Stimulated activated CD4-positive, alpha-beta T cell treated with anti-CD3 and anti-CD28 coated beads, TNF-alpha, amount 100 ng/mL, for 1 hour (primary cell): ENCODE data around the gene FCSK.

ENCODE experiments used
- DNase-seq, 3 donors: peaks; one replicate each; pipeline ENCODE4 v3.0.0-alpha.2; 2020; ENCODE audit warnings: low read depth in 3 of 3, low spot score in 1 of 3

The FCSK gene

DNA sequence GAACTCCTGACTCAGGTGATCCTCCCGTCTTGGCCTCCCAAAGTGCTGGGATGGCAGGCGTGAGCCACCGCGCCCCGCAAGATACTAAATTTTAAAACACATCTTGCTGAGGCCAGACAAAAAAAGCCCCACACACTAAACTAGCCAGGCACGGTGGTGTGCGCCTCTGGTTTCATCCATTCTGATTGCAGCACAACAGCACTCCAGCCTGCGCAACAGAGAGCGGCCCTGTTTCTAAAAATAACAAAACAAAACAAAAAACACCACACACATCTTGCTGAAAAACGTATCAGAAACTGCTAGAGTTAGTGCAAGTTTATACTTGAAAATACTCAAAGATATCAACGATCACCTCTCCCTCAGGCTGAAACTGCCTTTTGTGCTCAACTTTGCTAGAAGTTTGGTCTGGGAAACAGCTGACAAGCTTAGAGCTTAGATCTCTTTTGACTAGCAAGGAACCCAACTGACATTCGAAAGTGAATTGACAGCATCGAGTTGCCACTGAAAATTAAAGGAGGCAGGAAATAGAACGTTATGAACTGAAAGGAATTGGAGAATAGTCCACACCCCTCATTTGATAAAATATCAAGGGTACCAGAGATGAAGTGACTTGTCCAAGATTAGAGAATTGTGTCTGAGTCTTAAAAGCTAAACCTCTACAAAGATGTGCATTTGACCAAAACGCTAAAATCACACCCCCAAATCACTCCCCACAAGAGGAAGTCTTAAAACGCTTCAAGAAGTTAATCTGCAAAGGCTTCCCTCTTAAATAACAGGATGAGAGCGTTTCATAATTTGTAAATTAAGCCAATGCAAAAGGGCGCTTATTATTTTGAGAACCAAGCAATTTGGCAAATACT lies 68.1 kb downstream of the FCSK start:
- no peak for DNase-seq

DNA sequence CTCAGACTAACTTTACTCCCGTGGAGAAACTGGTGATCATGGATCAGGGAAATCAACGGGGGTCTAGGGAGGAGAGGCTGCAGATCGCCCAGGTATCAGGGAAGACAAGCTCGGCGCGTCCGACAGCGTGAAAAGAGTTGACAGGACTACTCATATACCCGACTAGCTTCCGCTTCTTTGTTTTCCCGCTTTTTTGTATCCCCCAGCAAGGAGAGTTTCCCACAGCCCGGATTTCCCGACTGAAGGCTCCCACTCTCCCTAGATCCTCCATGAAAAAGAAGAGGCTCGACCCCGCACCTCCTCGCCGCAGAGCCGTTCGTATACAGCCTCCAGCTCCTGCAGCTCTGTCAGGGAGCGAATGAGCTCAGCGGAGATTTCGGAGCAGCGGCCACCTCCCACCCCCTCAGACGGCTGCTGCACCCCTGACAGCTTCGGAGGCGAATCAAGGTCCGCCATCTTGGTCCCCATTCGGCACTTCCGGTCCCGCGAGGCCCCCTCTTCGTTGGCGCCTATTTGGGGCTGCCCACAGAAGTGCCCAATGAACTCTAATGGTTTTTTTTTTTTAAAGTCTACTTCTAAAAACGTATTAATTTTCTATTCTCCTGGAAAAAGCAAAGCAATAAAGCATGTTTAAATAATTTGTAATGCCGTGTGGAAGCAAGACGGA lies 68.8 kb downstream of the FCSK start, which contains the start of gene COG4:
Gene COG4 (minus strand): TSS at position 479 of the 667 bp plus-strand sequence. CDS start 11 bp downstream, at position 468.
- peak; percentile 76 to 80 (median 78) for DNase-seq

DNA sequence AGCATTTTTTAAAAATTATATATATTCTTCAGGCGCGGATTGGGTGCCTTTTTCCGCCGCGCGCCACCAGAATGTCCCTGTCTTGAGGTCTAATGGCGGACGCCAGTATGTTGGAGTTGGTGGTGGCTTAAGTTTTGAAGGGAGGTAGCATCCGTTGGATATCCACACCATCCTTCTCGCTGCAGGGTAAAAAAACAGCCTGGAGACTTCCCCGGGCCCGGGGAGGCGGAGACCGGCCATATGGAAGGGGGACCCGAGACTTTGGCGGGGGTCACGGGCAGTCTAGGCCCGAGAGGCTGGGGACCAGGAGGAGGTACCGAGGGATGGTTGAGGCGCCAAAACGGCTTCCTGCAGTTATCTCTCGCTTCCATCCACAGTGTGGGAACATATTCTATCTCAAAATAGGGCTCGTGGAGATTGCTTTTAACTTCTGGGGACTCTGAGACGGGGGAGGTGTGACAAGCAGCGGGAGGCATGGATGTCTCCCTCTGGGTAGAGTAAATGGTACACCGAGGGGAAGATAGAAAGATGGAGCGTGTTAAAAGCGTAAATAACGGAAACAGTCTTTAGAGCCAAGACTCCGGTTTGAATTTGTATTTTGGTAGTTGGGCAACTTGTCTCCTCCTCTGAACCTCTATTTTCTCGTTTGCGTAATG lies 69.5 kb downstream of the FCSK start, which contains the start of gene SF3B3:
Gene SF3B3 (plus strand): TSS at position 74 of the 656 bp plus-strand sequence. CDS start 2,841 bp downstream, outside the sequence.
- DNase-seq: peak; percentile 31 to 54 (median 45)

DNA sequence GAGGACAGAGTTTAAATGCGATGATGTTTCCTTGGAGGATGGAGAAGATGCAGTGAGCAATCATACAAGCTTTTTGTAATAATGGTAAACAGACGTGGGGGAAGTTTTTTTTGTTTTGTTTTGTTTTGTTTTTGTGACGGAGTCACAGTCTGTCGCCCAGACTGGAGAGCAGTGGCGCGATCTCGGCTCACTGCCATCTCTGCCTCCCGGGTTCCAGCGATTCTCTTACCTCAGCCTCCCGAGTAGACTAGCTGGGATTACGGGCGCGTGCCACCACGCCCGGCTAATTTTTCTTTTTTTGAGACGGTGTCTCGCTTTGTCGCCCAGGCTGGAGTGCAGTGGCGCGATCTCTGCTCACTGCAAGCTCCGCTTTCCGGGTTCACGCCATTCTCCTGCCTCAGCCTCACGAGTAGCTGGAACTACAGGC lies 70.0 kb downstream of the FCSK start:
- peak in 1 of 3 donors; percentile 7 for DNase-seq

DNA sequence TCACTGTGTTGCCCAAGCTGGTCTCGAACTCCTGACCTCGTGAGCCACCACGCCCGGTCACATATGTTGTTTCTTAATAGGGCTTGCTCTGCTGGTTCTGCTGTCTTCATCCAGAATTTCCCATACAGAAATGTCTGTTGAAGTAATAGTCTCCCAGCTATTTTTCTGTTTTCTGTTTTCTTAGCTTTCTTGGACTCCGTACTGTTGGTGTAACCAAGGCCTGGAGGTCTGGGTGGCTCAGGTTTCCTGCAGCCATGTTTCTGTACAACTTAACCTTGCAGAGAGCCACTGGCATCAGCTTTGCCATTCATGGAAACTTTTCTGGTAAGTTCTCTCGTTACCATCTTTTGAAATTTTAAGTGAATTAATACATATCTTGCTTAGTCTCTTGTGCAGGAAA lies 72.0 kb downstream of the FCSK start:
- no peak for DNase-seq

DNA sequence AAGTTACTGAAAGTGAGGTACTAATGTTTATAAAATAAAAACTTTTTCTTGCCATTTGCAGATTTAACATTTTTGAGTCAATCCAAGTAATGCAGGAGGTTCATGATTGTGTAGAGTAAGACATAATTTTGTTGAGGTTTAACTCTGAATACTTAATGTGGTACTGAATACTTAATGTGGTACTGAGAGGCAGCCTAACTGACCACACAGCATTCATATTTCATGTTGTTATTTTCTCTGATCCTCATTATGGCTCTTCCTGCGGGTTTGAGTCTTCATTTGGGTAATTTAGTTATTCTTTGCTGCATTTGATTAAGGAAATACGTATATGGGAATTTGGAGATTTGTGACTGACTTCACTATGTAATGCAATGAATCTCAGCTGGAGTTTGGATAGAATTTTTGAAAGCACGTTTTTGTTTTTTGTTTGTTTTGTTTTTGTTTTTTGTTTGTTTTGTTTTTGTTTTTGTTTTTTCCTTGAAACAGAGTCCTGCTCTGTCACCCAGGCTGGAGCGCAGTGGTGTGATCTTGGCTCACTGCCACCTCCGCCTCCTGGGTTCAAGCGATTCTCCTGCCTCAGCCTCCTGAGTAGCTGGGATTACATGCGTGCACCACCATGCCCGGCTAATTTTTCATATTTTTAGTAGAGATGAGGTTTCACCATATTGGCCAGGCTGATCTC lies 73.1 kb downstream of the FCSK start:
- no peak for DNase-seq

DNA sequence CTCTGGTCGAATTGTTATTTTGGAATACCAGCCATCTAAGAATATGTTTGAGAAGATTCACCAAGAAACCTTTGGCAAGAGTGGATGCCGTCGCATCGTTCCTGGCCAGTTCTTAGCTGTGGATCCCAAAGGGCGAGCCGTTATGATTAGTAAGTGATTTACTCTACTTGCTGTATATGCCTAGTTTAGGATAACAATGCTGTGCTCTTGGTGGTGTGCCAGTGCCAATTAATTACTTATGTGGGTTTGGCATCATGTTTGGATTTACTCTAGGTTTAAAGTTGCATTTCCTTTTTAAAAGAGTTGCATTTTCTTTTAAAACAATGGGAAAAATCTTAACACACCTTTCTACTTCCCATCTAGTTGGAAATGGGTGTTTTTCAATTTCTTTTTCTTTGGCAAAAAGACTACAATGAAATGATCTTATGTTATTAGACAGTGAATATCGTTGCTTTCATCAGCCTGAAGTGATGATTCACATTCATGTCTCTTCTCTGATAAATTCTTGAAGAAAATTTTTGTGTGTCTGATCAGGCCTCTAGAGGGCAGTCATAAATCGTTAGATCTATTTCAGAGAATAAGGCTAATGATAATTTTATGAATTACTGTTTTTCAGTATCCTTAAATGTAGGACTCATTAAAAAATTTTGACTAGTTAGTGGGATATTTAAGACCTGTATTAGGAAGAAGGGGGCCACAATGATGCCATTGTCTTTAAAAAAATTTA lies 74.8 kb downstream of the FCSK start:
- DNase-seq: no peak
